Gastrocnemius medialis (tissue), 4 donors: Measurements from ENCODE around the gene CBX8.

Experiments
- POLR2A ChIP-seq, 2 donors: fragments of 450-650 bp; IDR thresholded peaks; one replicate each; pipeline ENCODE4 v1.6.1; 2017; ENCODE audit warnings: antibody characterized with exemption in 2 of 2, mild to moderate bottlenecking in 2 of 2, moderate library complexity in 2 of 2
- TF ChIP-seq, protein P1 (sequence below), 5 experiments: fragments of 450-650 bp in 3 of 5; fragments of 200-600 bp in 2 of 5; sonication (generic) in 2 of 5; IDR thresholded peaks in 4 of 5; conservative IDR thresholded peaks in 1 of 5; 1 replicate in 4 of 5; 2 replicates in 1 of 5; pipeline ENCODE4 v1.5.1; 2016 to 2019; ENCODE audit warnings: antibody characterized with exemption in 5 of 5, mild to moderate bottlenecking in 3 of 5, moderate library complexity in 3 of 5

DNA sequence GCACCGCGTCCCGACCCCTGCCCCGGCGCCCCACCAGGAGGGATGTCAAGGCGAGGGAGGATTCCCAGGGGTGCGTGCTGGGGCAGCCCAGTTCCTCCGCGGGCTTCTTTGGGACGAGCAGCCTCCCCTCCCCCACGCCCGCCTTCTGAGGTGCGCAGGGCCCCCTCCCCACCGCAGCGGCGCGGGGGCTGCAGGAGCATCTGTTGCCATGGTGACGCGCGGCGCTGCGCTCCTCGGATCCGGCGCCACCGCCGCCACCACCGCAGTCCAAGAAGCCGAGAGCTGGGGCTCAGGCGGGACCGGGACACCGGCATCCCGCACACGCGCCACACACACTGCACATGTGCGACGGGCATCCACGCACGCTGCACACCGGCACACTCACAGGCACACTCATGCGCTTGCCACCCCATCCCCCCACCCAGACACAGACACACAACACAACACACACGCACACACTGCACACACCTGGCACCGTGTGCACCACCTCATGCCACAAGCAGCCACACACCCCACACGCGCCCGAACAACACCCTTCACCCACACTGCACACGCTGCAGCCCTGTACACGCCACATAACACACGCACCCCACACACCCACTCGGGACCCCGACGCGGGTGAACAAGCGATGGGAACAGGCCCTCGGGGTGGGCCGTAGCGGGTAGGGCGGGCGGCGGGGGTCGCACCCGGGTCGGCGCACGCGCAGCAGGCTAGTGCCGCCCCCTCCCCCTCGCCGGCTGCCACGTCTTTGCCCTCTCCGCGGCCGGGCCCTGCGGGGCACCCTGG, 49.2 kb downstream of the CBX8 start:
- TF ChIP-seq, protein P1, sequence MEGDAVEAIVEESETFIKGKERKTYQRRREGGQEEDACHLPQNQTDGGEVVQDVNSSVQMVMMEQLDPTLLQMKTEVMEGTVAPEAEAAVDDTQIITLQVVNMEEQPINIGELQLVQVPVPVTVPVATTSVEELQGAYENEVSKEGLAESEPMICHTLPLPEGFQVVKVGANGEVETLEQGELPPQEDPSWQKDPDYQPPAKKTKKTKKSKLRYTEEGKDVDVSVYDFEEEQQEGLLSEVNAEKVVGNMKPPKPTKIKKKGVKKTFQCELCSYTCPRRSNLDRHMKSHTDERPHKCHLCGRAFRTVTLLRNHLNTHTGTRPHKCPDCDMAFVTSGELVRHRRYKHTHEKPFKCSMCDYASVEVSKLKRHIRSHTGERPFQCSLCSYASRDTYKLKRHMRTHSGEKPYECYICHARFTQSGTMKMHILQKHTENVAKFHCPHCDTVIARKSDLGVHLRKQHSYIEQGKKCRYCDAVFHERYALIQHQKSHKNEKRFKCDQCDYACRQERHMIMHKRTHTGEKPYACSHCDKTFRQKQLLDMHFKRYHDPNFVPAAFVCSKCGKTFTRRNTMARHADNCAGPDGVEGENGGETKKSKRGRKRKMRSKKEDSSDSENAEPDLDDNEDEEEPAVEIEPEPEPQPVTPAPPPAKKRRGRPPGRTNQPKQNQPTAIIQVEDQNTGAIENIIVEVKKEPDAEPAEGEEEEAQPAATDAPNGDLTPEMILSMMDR (IDR thresholded peaks at IDR 0.05 in 4 of 5, conservative IDR thresholded peaks at IDR 0.05 in 1 of 5): no peak
- TF ChIP-seq POLR2A (IDR thresholded peaks at IDR 0.05): no peak
